Measurements from ENCODE around the gene SMIM28.

SMIM28 gene

DNA sequence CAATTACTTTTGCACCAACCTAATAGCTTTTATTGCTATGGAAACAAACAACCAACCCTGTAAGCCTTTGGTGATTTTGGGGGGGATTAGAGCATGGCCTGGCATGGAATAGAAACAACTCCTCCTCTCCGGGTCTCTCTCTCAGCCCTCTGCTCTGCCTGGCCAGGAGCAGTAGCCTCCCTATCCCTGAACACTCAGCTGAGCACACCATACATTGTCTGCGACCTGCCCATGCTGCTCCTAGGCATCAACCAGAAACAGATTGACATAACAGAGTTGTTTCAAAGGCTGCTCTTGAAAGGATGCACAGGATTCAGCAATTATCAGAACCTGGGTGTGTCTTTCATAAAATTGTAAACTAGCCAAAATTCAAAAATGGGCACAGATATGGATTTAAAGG, 29.8 kb upstream of the SMIM28 start:
- H3K27ac ChIP-seq (ENCODE audit: extremely low read depth, low read depth, low read length) = no peak overlapping the region
- H3K4me1 ChIP-seq (ENCODE audit: control insufficient read depth, insufficient read depth, low read length) = no peaks in the 10 kb centered on the region
- H3K9me3 ChIP-seq (ENCODE audit: control insufficient read depth, insufficient read depth, low read depth, low read length) = no peaks in the 10 kb centered on the region
- no peaks in the 10 kb centered on the region for H3K36me3 ChIP-seq (ENCODE audit: control insufficient read depth in 2 of 2, insufficient read depth in 1 of 2, low read length in 2 of 2)
- ChIA-PET CTCF (interaction anchor here (0.7 kb wide), 1 partner anchor 81 kb away, joined by 3 read pairs; no protein-coding TSS in a partner anchor), POLR2A (no interaction called here)
- no peak overlapping the region for H3K4me3 ChIP-seq (ENCODE audit: low read depth, low read length)
- TF ChIP-seq KLF8 (tag by site-specific recombination; IDR thresholded peaks at IDR 0.05) = no peak
- TF ChIP-seq, protein P1, sequence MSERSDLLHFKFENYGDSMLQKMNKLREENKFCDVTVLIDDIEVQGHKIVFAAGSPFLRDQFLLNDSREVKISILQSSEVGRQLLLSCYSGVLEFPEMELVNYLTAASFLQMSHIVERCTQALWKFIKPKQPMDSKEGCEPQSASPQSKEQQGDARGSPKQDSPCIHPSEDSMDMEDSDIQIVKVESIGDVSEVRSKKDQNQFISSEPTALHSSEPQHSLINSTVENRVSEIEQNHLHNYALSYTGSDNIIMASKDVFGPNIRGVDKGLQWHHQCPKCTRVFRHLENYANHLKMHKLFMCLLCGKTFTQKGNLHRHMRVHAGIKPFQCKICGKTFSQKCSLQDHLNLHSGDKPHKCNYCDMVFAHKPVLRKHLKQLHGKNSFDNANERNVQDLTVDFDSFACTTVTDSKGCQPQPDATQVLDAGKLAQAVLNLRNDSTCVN (tag by site-specific recombination; optimal IDR thresholded peaks at IDR 0.05) = no peak
- no peak for TF ChIP-seq ZNF239 (tag by site-specific recombination; IDR thresholded peaks at IDR 0.05)
- TF ChIP-seq, protein P2, sequence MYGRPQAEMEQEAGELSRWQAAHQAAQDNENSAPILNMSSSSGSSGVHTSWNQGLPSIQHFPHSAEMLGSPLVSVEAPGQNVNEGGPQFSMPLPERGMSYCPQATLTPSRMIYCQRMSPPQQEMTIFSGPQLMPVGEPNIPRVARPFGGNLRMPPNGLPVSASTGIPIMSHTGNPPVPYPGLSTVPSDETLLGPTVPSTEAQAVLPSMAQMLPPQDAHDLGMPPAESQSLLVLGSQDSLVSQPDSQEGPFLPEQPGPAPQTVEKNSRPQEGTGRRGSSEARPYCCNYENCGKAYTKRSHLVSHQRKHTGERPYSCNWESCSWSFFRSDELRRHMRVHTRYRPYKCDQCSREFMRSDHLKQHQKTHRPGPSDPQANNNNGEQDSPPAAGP (tag by site-specific recombination; IDR thresholded peaks at IDR 0.05) = no peak
- TF ChIP-seq, protein P3, sequence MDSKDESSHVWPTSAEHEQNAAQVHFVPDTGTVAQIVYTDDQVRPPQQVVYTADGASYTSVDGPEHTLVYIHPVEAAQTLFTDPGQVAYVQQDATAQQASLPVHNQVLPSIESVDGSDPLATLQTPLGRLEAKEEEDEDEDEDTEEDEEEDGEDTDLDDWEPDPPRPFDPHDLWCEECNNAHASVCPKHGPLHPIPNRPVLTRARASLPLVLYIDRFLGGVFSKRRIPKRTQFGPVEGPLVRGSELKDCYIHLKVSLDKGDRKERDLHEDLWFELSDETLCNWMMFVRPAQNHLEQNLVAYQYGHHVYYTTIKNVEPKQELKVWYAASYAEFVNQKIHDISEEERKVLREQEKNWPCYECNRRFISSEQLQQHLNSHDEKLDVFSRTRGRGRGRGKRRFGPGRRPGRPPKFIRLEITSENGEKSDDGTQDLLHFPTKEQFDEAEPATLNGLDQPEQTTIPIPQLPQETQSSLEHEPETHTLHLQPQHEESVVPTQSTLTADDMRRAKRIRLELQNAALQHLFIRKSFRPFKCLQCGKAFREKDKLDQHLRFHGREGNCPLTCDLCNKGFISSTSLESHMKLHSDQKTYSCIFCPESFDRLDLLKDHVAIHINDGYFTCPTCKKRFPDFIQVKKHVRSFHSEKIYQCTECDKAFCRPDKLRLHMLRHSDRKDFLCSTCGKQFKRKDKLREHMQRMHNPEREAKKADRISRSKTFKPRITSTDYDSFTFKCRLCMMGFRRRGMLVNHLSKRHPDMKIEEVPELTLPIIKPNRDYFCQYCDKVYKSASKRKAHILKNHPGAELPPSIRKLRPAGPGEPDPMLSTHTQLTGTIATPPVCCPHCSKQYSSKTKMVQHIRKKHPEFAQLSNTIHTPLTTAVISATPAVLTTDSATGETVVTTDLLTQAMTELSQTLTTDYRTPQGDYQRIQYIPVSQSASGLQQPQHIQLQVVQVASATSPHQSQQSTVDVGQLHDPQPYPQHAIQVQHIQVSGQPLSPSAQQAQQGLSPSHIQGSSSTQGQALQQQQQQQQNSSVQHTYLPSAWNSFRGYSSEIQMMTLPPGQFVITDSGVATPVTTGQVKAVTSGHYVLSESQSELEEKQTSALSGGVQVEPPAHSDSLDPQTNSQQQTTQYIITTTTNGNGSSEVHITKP (tag by site-specific recombination; IDR thresholded peaks at IDR 0.05) = no peak

DNA sequence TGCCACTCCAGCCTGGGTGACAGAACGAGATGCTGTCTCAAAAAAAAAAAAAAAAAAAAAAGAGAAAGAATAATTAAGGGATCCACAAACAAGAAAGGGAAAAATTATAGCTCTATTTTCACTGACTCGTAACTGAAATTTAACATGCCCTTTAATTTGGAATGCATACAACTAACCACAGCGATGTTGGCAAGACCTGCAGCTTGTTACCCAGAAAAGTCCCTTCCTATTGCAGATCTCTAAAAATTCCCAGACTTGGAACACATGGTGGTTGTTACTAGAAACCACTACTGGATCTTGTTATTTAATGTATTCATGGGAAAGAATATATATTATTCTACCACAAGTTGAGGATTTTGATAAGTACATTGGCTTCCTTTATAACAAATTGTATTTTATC, 27.8 kb upstream of the SMIM28 start:
- no peaks in the 10 kb centered on the region for H3K9me3 ChIP-seq (ENCODE audit: control insufficient read depth, insufficient read depth, low read depth, low read length)
- TF ChIP-seq, protein P4, sequence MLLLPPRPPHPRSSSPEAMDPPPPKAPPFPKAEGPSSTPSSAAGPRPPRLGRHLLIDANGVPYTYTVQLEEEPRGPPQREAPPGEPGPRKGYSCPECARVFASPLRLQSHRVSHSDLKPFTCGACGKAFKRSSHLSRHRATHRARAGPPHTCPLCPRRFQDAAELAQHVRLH (tag by site-specific recombination; IDR thresholded peaks at IDR 0.05) = no peak
- TF ChIP-seq OSR2 (tag by site-specific recombination; IDR thresholded peaks at IDR 0.05) = no peak
- TF ChIP-seq YY1 (tag by site-specific recombination; IDR thresholded peaks at IDR 0.05) = no peak
- TF ChIP-seq, protein P5, sequence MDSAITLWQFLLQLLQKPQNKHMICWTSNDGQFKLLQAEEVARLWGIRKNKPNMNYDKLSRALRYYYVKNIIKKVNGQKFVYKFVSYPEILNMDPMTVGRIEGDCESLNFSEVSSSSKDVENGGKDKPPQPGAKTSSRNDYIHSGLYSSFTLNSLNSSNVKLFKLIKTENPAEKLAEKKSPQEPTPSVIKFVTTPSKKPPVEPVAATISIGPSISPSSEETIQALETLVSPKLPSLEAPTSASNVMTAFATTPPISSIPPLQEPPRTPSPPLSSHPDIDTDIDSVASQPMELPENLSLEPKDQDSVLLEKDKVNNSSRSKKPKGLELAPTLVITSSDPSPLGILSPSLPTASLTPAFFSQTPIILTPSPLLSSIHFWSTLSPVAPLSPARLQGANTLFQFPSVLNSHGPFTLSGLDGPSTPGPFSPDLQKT (IDR thresholded peaks at IDR 0.05; ENCODE audit: borderline replicate concordance, low read depth, low read length) = no peak
- TF ChIP-seq REPIN1 (tag by site-specific recombination; IDR thresholded peaks at IDR 0.05; ENCODE audit: low read depth) = no peak
- TF ChIP-seq ZNF777 (tag by site-specific recombination; IDR thresholded peaks at IDR 0.05; ENCODE audit: borderline replicate concordance) = no peak
- no peak for TF ChIP-seq ZNF155 (tag by site-specific recombination; IDR thresholded peaks at IDR 0.05)
- TF ChIP-seq ZNF571 (tag by site-specific recombination; IDR thresholded peaks at IDR 0.05) = no peak
- no peak for TF ChIP-seq SP7 (tag by site-specific recombination; IDR thresholded peaks at IDR 0.05)
- TF ChIP-seq TCF7L2 (IDR thresholded peaks at IDR 0.05; ENCODE audit: borderline replicate concordance, low read depth, low read length) = no peak
- no peak for TF ChIP-seq ZNF416 (tag by site-specific recombination; IDR thresholded peaks at IDR 0.05)
- TF ChIP-seq ZNF214 (tag by site-specific recombination; IDR thresholded peaks at IDR 0.05; ENCODE audit: borderline replicate concordance) = no peak
- TF ChIP-seq ZNF747 (tag by site-specific recombination; IDR thresholded peaks at IDR 0.05) = no peak
- no peak for TF ChIP-seq ZFHX2 (tag by site-specific recombination; conservative IDR thresholded peaks at IDR 0.05)
- no peak for TF ChIP-seq ZFP41 (tag by site-specific recombination; IDR thresholded peaks at IDR 0.05; ENCODE audit: borderline replicate concordance)
- TF ChIP-seq, protein P6, sequence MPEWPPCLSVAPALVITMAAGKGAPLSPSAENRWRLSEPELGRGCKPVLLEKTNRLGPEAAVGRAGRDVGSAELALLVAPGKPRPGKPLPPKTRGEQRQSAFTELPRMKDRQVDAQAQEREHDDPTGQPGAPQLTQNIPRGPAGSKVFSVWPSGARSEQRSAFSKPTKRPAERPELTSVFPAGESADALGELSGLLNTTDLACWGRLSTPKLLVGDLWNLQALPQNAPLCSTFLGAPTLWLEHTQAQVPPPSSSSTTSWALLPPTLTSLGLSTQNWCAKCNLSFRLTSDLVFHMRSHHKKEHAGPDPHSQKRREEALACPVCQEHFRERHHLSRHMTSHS (tag by site-specific recombination; IDR thresholded peaks at IDR 0.05) = no peak
- TF ChIP-seq ZNF658 (tag by site-specific recombination; IDR thresholded peaks at IDR 0.05) = no peak
- TF ChIP-seq, protein P7, sequence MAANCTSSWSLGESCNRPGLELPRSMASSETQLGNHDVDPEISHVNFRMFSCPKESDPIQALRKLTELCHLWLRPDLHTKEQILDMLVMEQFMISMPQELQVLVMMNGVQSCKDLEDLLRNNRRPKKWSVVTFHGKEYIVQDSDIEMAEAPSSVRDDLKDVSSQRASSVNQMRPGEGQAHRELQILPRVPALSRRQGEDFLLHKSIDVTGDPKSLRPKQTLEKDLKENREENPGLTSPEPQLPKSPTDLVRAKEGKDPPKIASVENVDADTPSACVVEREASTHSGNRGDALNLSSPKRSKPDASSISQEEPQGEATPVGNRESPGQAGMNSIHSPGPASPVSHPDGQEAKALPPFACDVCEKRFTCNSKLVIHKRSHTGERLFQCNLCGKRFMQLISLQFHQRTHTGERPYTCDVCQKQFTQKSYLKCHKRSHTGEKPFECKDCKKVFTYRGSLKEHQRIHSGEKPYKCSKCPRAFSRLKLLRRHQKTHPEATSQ (tag by site-specific recombination; IDR thresholded peaks at IDR 0.05) = no peak
- TF ChIP-seq ZNF670 (tag by site-specific recombination; IDR thresholded peaks at IDR 0.05; ENCODE audit: low read depth) = no peak
- H3K27ac ChIP-seq (ENCODE audit: extremely low read depth, low read depth, low read length) = no peak overlapping the region
- H3K4me1 ChIP-seq (ENCODE audit: control insufficient read depth, insufficient read depth, low read length) = no peaks in the 10 kb centered on the region
- POLR2A ChIA-PET = interaction anchor here (0.6 kb wide), 1 partner anchor 34 kb away, joined by 3 read pairs; no protein-coding TSS in a partner anchor
- CTCF ChIA-PET = no interaction called here
- no peaks in the 10 kb centered on the region for H3K36me3 ChIP-seq (ENCODE audit: control insufficient read depth in 2 of 2, insufficient read depth in 1 of 2, low read length in 2 of 2)
- H3K4me3 ChIP-seq (ENCODE audit: low read depth, low read length) = no peak overlapping the region

Measured in HEK293 (cell line).